Liver (tissue), 9 donors: ENCODE data around the gene LCMT2. TPM values are rescaled to one million over a fixed set of nuclear protein-coding genes. Genes with fewer than 3 reads are reported as not detected.

Experiments used
- DNase-seq: peaks from one replicate; pipeline ENCODE4 v3.0.0-alpha.2; 2017; ENCODE audit warnings: low spot score
- H3K27ac ChIP-seq, 2 donors: one replicate each; pipeline ENCODE4 v1.7.0; 2013; ENCODE audit warnings: inconsistent platforms in 2 of 2, low read length in 2 of 2, control low read depth in 1 of 2, low read depth in 1 of 2, mild to moderate bottlenecking in 1 of 2
- H3K27me3 ChIP-seq, 4 donors: one replicate each; pipeline versions ENCODE4 v1.6.1 to v1.7.0; 2013; ENCODE audit warnings: low read length in 3 of 4, inconsistent platforms in 1 of 4, mild to moderate bottlenecking in 1 of 4, moderate library complexity in 1 of 4; ENCODE audit not compliant: control insufficient read depth in 4 of 4, insufficient read depth in 4 of 4
- H3K36me3 ChIP-seq, 4 donors: one replicate each; pipeline versions ENCODE4 v1.6.1 to v1.7.0; 2013; ENCODE audit warnings: low read length in 3 of 4, mild to moderate bottlenecking in 3 of 4, low read depth in 1 of 4, moderate library complexity in 1 of 4; ENCODE audit not compliant: control insufficient read depth in 4 of 4, insufficient read depth in 3 of 4
- H3K4me1 ChIP-seq, 4 donors: one replicate each; pipeline versions ENCODE4 v1.6.1 to v1.7.0; 2013; ENCODE audit warnings: low read length in 3 of 4, mild to moderate bottlenecking in 3 of 4, moderate library complexity in 1 of 4; ENCODE audit not compliant: control insufficient read depth in 4 of 4, insufficient read depth in 4 of 4
- H3K4me3 ChIP-seq, 3 donors: one replicate each; pipeline versions ENCODE4 v1.6.1 to v1.7.0; 2013; ENCODE audit warnings: low read length in 3 of 3, control low read depth in 1 of 3, low read depth in 1 of 3, mild to moderate bottlenecking in 1 of 3
- H3K9ac ChIP-seq, 2 donors: one replicate each; pipeline ENCODE4 v1.7.0; 2013; ENCODE audit warnings: low read length in 2 of 2, mild to moderate bottlenecking in 2 of 2, moderate library complexity in 2 of 2, control low read depth in 1 of 2, low read depth in 1 of 2
- H3K9me3 ChIP-seq, 4 donors: one replicate each; pipeline versions ENCODE4 v1.6.1 to v1.7.0; 2013; ENCODE audit warnings: low read length in 3 of 4; ENCODE audit not compliant: control insufficient read depth in 4 of 4
- ATF3 ChIP-seq: IDR thresholded peaks from 2 replicates; pipeline ENCODE4 v1.6.1; 2016; ENCODE audit warnings: antibody characterized with exemption
- CTCF ChIP-seq: fragments of 150-350 bp; IDR thresholded peaks from 2 replicates; pipeline ENCODE4 v1.5.1; 2017; ENCODE audit warnings: improper control_type of control experiment, low read depth, low read length; ENCODE audit not compliant: missing input control
- EGR1 ChIP-seq, 2 donors: IDR thresholded peaks; 2 replicates each; pipeline ENCODE4 v1.6.1; 2016 to 2018; ENCODE audit warnings: antibody characterized with exemption in 2 of 2, low read depth in 2 of 2
- FOXA1 ChIP-seq: IDR thresholded peaks from 2 replicates; pipeline ENCODE4 v1.6.1; 2016; ENCODE audit warnings: antibody characterized with exemption
- GABPA ChIP-seq, 2 donors: IDR thresholded peaks in 1 of 2; conservative IDR thresholded peaks in 1 of 2; 2 replicates each; pipeline ENCODE4 v1.6.1; 2016; ENCODE audit warnings: antibody characterized with exemption in 2 of 2, mild to moderate bottlenecking in 1 of 2, moderate library complexity in 1 of 2
- HNF4A ChIP-seq, 2 donors: conservative IDR thresholded peaks; 2 replicates each; pipeline ENCODE4 v1.6.1; 2016; ENCODE audit warnings: antibody characterized with exemption in 2 of 2, mild to moderate bottlenecking in 2 of 2
- HNF4G ChIP-seq: IDR thresholded peaks from 2 replicates; pipeline ENCODE4 v1.6.1; 2016; ENCODE audit warnings: antibody characterized with exemption
- JUND ChIP-seq, 2 donors: IDR thresholded peaks; 2 replicates each; pipeline ENCODE4 v1.6.1; 2016; ENCODE audit warnings: antibody characterized with exemption in 2 of 2
- NR2F2 ChIP-seq: IDR thresholded peaks from 2 replicates; pipeline ENCODE4 v1.6.1; 2016; ENCODE audit warnings: antibody characterized with exemption
- RAD21 ChIP-seq, 2 donors: IDR thresholded peaks; 2 replicates each; pipeline ENCODE4 v1.6.1; 2016; ENCODE audit warnings: antibody characterized with exemption in 2 of 2, mild to moderate bottlenecking in 2 of 2
- RXRA ChIP-seq, 2 donors: IDR thresholded peaks; 2 replicates each; pipeline ENCODE4 v1.6.1; 2017 to 2018; ENCODE audit warnings: antibody characterized with exemption in 2 of 2, mild to moderate bottlenecking in 1 of 2
- TAF1 ChIP-seq: conservative IDR thresholded peaks from 2 replicates; pipeline ENCODE4 v1.6.1; 2016; ENCODE audit warnings: antibody characterized with exemption, mild to moderate bottlenecking
- YY1 ChIP-seq: IDR thresholded peaks from 2 replicates; pipeline ENCODE4 v1.6.1; 2016; ENCODE audit warnings: antibody characterized with exemption, mild to moderate bottlenecking
- WGBS: extraction: QIAGEN DNeasy Blood & Tissue Kit; methylation state at CpG from one replicate; pipeline ENCODE4 v1.1.7; 2013; 5-methylcytosine and 5-hydroxymethylcytosine counted together
- polyA plus RNA-seq, 2 donors: library from polyadenylated mRNA; stranded (reverse) in 1 of 2; unstranded in 1 of 2; fragments of 200-250 nt in 1 of 2; fragments of >200 nt in 1 of 2; fragmentation: Nextera tagmentation in 1 of 2; extraction: Ambion mirVana in 1 of 2; gene quantifications; one replicate each; pipeline versions ENCODE4 v1.2.1 to v1.2.3, GENCODE V29; 2013 to 2015
- total RNA-seq, 2 donors: library from RNA; depleted of rRNA; stranded (reverse); fragments of >200 nt; gene quantifications; one replicate each; pipeline ENCODE4 v1.2.3, GENCODE V29; 2014
- TF ChIP-seq, protein P1 (sequence below): IDR thresholded peaks from 2 replicates; pipeline ENCODE4 v1.6.1; 2016; ENCODE audit warnings: antibody characterized with exemption
- TF ChIP-seq, protein P2 (sequence below): IDR thresholded peaks from 2 replicates; pipeline ENCODE4 v1.6.1; 2016; ENCODE audit warnings: antibody characterized with exemption, mild to moderate bottlenecking
- donor health status: healthy.
- donor health status: healthy.
- donor health status: healthy.
- donor health status: healthy.
- donor health status: healthy.

The LCMT2 gene
- total and polyA plus RNA-seq, 4 donors = 3.1 to 4.3 (median 3.9) TPM

- TF ChIP-seq CTCF = no peak
- TF ChIP-seq TAF1 = peak; percentile 39
These were observed 361 bp upstream of the LCMT2 start (continued) for GRCh38 chr15:43330780-43331087.

DNA sequence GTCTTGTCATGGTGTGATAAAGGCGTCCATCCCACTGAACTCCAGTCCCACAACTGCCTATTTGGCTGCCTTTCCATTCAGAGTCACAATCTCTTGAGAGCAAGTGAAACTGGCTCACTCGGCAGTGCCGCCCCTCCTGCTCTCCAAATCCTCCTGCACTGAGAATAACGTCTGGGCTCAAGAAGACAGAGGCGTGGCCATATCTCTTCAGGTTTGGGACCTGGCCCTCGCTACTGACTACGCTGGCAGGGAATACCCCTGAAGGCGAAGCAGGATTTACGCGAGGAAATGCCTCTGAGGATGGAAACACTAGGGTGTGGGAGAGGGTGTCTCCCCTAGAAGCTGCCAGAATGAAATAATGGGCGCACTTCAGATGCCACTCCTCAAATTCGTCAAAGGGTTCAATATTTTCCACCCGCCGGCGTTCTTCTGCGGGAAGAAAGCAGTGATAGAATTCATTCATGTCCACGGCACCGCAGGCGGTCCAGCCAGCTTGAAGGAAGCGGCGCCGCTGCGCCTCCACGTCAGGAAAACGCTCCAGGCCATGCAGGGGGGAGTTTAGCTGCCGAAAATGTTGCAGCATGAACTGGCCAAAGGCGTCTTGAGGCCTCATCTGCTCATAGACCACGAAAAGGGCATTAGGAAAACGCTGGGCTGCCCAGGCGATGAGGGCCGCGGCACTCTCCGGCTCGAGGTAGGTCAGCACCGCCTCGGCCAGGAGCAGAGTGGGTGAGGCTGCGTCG lies 985 bp downstream of the LCMT2 start:
- peak overlapping the region; percentile 71 to 96 (median 82) for H3K4me3 ChIP-seq
- H3K27me3 ChIP-seq = no peaks in the 10 kb centered on the region
- H3K36me3 ChIP-seq = no peaks in the 10 kb centered on the region
- peak overlapping the region; percentile 85 to 87 for H3K9ac ChIP-seq
- DNase-seq = peak; percentile 36
- WGBS = 26% methylated on average over 38 of the region's 38 CpGs
- peak overlapping the region; percentile 95 to 96 for H3K27ac ChIP-seq
- no peaks in the 10 kb centered on the region for H3K9me3 ChIP-seq
- no peak for TF ChIP-seq RXRA (IDR thresholded peaks at IDR 0.05)
- TF ChIP-seq, protein P1, sequence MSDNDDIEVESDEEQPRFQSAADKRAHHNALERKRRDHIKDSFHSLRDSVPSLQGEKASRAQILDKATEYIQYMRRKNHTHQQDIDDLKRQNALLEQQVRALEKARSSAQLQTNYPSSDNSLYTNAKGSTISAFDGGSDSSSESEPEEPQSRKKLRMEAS = no peak
- TF ChIP-seq, protein P2, sequence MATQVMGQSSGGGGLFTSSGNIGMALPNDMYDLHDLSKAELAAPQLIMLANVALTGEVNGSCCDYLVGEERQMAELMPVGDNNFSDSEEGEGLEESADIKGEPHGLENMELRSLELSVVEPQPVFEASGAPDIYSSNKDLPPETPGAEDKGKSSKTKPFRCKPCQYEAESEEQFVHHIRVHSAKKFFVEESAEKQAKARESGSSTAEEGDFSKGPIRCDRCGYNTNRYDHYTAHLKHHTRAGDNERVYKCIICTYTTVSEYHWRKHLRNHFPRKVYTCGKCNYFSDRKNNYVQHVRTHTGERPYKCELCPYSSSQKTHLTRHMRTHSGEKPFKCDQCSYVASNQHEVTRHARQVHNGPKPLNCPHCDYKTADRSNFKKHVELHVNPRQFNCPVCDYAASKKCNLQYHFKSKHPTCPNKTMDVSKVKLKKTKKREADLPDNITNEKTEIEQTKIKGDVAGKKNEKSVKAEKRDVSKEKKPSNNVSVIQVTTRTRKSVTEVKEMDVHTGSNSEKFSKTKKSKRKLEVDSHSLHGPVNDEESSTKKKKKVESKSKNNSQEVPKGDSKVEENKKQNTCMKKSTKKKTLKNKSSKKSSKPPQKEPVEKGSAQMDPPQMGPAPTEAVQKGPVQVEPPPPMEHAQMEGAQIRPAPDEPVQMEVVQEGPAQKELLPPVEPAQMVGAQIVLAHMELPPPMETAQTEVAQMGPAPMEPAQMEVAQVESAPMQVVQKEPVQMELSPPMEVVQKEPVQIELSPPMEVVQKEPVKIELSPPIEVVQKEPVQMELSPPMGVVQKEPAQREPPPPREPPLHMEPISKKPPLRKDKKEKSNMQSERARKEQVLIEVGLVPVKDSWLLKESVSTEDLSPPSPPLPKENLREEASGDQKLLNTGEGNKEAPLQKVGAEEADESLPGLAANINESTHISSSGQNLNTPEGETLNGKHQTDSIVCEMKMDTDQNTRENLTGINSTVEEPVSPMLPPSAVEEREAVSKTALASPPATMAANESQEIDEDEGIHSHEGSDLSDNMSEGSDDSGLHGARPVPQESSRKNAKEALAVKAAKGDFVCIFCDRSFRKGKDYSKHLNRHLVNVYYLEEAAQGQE = no peak
- TF ChIP-seq ATF3 = no peak
- no peak for TF ChIP-seq NR2F2
- no peak for TF ChIP-seq JUND (IDR thresholded peaks at IDR 0.05)
- no peak for TF ChIP-seq FOXA1
- H3K4me1 ChIP-seq = peaks cover 5 to 25% (median 13%) of the 10 kb centered on the region in 4 donors

DNA sequence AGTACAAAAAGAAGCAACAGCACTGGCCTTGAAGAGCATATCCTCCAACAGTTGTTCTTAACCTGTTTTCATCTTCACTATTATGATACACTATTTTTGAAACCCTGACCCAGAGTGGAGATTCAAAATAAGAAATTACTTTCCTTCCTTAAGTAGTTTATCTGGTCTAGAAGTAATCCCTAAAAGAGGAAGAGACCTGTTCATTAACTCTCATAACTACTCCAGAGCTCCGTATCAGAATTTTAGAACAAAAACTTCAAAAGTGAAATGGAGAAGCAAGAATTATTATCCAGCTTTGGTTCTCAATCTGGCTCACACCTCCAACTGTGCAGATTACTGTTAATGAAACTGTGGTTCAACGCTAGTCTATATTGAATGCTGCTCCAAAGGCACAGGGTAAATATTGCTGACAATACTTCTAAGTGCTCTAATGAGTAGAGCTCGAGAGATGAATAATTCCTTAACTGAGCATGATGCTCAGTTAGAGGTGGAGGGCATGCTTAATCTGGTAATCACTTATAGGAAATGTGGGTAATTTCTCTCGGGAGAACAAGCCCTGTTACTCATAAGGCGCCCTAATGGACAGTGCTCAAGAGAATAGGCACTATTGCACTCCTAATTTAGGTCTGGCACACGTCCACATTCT lies 5.2 kb downstream of the LCMT2 start:
- WGBS = 76% methylated on average over 6 of the region's 6 CpGs
- no peak overlapping the region for H3K27ac ChIP-seq
- no peak overlapping the region for H3K9ac ChIP-seq
- H3K9me3 ChIP-seq = no peaks in the 10 kb centered on the region
- TF ChIP-seq, protein P1 = no peak
- no peak for TF ChIP-seq ATF3
- TF ChIP-seq HNF4G = no peak
- TF ChIP-seq GABPA (IDR thresholded peaks at IDR 0.05 in 1 of 2, conservative IDR thresholded peaks at IDR 0.05 in 1 of 2) = no peak
- no peak for TF ChIP-seq RAD21 (IDR thresholded peaks at IDR 0.05)
- TF ChIP-seq EGR1 (IDR thresholded peaks at IDR 0.05; ENCODE audit: low read depth in 2 of 2) = no peak
- TF ChIP-seq NR2F2 = no peak
- TF ChIP-seq HNF4A (conservative IDR thresholded peaks at IDR 0.05) = no peak
- no peak for TF ChIP-seq YY1
- no peak for DNase-seq
- no peaks in the 10 kb centered on the region for H3K36me3 ChIP-seq
- no peak overlapping the region for H3K4me3 ChIP-seq
- H3K4me1 ChIP-seq = peaks cover 4 to 15% (median 10%) of the 10 kb centered on the region in 4 donors
- no peaks in the 10 kb centered on the region for H3K27me3 ChIP-seq
